ENCODE data around the gene TAOK1. TPM values are rescaled to one million over a fixed set of nuclear protein-coding genes. Genes with fewer than 3 reads are reported as not detected.
"Not testable (repeated sequence)": the region's sequence is repeated elsewhere in the genome, so short reads cannot be mapped to it uniquely, and the experiment has no call there.

TAOK1 gene
- 45.5 and 45.8 TPM in 2 replicates for total RNA-seq
- 12.4 TPM for polyA plus RNA-seq (2012)

DNA sequence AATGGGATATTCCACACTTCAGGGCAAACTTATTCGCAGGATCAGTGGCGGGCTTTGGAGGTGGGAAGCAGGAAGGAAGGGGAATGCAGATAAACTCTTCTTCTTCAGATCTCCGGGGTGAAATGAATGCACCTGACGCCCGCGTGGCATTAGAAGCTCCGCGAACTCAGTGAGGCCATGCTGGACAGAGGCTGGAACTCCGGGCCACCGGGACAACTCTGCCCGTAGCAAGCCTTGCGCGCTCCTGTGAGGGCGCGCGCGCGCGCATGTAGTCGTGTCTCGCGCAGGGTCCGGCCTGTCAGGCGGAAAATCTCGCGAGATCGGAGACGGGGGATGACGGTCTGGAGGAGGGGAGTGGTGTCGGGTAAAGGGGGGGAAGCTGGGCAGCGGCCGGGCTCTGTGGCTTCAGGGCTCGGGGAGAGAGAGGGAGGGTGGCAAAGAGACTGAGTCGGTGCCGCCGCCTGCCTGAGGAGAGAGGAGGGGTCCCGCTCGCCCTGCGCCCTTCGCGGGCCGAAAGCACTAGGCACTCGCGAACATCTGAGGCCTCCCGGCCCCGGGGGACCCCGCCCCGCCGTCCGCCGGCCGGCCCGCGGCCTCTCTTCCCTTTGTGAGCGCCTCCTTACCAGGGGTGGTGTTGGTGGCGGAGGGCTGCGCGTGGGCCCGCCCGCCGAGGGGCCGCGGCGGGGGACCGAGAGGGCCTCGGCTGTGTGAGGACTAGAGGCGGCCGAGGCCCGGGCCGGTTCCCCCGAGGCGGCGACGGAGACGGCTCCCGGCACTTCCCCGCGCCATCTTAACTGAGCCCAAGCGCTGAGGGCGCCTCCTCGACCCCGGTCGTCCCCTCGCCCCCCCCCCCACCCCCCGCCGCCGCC is at the start of gene TAOK1:
TAOK1 (plus strand) TSS at position 382 of the 869 bp plus-strand sequence. CDS start 61,186 bp downstream, outside the sequence.
- peak; percentile 99 for DNase-seq (ENCODE audit: low read depth)

DNA sequence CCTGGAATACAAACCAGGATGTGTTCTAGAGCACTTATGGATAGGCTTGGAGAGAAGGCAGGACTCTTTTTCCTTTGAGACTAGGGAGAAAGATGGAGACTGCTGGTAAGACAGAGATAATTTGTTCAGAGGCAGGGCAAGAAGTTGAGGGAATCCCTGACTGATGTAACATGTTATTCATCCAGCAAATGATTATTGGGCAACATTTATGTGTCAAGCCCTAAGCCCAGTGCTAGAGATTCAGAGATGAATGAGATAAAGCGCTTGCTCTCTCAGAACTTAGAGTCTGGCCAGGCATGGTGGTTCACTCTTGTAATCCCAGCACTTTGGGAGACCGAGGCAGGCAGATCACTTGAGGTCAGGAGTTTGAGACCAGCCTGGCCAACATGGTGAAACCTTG is 48.4 kb upstream of the TAOK1 start:
- DNase-seq (ENCODE audit: low read depth): no peak

DNA sequence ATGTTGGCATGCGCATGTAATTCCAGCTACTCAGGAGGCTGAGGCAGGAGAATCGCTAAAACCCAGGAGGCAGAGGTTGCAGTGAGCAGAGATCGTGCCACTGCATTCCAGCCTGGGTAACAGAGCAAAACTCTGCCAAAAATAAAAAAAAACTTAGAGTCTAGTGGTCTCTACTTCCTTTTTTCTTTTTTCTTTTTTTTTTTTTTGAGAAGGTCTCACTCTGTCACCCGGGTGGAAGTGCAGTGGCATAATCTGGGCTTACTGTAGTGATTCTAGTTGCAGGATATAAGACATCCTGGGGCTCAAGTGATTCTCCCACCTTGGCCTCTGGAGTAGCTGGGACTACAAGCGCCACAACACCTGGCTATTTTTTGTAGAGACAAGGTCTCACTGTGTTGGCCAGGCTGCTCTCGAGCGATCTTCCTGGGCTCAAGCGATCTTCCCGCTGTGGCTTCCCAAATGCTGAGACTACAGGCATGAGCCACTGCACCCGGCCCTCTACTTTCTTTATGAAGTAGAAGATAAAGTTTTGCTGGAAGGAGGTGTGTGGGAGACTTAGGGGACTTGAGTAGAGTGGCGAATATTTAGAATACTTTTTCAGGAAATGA is 47.9 kb upstream of the TAOK1 start:
- DNase-seq (ENCODE audit: low read depth): no peak

DNA sequence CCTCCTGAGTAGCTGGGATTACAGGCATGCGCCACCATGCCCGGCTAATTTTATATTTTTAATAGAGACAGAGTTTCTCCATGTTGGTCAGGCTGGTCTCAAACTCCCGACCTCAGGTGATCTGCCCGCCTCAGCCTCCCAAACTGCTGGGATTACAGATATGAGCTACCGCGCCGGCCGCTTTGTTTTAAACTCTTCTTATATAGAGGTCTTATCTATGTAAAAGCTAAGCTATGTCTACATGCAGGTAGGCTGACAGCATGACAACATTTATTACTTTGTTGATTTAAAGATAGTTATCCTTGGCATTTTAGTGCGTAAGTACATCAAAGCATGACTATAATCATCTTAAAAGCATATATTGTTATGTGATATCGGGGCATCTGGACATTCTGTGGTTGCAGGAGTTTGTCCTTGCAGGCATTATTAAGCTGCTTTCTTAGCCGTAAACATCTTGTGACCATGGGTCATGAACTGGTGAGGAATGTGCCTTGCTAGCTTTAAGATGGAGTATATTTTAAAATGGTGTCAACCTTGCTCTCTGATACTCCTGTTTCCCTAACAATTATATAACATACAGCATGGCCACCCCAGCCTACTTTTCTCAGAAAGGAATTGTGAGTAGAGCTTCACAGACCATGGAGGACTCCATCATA is 45.8 kb upstream of the TAOK1 start:
- DNase-seq (ENCODE audit: low read depth): no peak

DNA sequence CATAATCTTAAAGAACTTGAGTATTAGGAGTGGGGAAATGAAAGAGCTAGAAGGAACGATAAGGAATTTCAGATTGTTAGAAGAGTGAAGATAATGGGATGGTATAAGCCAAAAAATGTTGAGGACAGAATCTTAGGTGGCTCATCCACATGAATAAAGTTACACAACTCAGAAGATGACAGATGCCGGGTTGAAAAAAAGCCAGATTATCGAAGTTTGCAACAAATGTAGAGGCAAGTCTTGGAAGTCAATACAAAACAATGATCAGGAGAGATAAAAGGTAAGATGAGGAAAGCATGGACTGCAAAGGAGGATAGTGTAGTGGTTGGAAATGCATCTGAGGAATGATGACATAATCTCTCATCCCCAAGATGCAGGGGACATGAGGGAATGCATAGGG is 45.1 kb upstream of the TAOK1 start:
- DNase-seq (ENCODE audit: low read depth): no peak

DNA sequence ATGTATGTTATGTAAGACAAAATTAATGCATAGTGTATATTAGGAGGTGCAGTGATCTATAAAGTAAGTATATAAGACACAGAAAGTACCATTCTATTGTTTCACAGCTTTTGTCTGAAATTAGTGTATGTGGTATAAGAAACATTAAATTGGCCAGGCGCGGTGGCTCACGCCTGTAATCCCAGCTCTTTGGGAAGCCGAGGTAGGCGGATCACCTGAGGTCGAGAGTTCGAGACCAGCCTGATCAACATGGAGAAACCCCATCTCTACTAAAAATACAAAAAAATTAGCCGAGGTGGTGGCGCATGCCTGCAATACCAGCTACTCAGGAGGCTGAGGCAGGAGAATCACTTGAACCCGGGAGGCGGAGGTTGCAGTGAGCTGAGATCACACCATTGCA is 44.7 kb upstream of the TAOK1 start:
- DNase-seq (ENCODE audit: low read depth): not testable (repeated sequence)

DNA sequence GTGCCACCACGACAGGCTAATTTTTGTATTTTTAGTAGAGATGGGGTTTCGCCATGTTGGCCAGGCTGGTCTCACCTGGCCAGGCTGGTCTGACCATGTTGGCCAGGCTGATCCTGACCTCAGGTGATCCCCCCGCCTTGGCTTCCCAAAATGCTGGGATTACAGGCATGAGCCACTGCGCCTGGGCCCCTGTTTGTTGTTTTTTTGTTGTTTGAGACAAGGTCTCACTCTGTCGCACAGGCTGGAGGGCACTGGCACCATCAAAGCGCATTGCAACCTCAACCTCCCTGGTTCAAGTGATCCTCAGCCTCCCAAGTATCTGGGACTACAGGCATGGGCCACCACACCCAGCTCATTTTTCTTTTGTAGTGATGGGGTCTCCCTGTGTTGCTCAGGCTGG is 43.7 kb upstream of the TAOK1 start:
- no peak for DNase-seq (ENCODE audit: low read depth)

DNA sequence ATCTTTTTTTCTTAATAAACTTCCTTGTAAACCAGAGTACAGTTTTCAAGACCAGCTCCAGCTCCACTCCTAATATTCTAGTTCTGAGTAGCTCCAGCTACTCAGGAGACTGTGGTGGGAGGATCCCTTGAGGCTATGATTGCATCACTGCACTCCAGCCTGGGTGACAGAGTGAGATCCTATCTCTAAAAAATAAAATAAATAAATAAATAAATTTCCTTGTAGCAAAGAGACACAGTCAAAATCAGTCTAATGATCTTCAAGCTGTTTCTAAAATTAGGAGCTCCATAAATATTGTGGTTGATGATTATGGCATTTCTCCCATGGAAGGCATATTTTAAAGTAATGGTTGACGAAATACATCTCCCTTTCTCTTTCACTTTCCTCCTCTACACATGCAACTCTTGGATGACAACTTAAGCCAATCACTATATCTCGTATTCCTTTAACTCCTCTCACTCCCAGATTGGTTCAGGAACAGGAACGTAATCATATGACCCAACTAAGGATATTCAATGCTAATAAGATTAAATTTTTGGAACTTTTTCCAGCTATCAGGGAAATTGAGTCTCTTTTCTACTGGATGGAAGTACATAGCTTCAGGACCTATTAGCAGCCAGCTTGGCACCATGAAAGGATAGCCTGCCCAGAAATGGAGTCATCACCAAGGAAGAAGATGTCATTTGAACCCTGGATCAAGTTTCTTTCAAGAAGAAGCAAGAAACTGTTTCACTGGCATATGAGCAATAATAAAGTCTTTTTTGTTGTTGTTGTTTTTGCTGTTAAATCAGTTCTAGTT is 42.1 kb upstream of the TAOK1 start:
- DNase-seq (ENCODE audit: low read depth): no peak

DNA sequence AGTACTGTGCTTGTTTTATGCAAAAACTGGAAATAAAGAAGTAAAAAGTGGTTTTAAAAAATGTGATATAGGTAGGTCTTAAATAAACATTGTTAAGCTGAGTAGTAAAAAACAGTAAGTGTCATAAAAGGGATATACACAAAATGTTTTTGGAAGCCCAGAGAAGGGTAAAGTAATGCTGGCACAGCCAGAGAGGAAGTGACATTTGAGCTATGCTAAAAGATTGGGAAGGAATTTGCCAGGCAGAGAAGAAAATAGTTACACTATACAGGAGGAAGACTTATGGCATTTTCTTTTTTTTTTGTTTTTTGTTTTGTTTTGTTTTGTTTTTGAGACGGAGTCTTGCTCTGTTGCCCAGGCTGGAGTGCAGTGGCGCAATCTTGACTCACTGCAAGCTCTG is 40.8 kb upstream of the TAOK1 start:
- DNase-seq (ENCODE audit: low read depth): no peak

DNA sequence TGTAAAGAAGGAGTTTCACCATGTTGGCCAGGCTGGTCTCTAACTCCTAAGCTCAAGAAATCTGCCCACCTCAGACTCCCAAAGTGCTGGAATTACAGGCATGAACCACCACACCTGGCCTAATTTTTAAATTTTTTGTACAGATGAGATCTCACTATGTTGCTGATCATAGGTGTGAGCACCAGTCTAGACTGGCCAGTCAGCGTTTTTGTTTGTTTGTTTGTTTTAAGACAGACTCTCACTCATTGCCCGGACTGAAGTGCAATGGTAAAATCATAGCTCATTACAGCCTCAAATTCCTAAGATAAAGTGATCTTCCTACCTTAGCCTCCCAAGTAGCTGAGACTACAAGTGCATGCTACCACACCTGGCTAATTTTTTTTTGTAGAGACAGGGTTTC is 38.0 kb upstream of the TAOK1 start:
- DNase-seq (ENCODE audit: low read depth): no peak

DNA sequence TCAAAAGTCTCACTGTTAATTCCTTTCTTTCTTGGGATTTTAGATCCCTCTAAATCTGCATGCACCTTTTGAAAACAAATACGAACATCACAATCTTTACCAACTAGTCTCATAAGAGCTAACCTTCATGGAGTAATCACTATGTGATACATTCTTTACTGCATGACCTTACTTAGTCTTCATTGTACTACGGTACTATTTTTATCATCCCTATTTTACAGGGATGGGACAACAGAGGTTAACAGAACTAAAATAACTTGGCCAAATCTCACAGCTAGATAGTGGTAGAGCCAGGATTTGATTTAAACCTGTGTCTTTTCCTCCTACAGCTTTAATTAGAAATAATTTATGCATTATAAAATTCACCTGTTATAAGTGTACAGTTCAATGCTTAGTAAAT is 32.9 kb upstream of the TAOK1 start:
- DNase-seq (ENCODE audit: low read depth): no peak

DNA sequence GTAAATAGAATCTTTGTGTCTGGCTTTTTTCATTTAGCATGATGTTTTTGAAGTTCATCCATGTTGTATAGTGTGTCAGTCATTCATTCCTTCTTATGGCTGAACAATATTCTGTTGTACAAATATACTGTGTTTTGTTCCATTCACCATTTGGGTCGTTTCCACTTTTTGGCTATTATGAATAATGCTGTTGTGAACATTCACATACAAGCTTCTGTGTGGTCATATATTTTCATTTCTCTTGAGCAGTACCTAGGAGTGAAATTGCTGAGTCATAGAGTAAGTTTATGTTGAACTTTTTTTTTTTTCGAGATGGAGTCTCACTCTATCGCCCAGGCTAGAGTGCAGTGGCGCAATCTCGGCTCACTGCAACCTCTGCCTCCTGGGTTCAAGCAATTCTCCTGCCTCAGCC is 32.3 kb upstream of the TAOK1 start:
- no peak for DNase-seq (ENCODE audit: low read depth)

DNA sequence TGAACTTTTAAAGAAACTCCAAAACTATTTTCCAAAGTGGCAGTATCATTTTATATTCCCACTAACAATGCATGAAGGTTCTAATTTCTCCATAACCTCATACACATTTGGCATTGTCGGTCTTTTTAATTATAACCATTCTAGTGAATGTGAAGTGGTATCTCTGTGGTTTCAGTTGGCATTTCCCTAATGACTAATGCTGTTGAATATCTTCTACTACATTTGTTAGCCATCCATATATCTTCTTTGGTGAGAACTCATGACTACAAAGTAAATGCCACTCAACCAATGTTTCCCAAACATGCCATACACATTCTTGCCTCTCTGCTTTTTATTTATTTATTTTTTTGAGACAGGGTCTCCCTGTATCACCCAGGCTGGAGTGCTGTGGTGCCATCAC is 31.7 kb upstream of the TAOK1 start:
- peak; percentile 56 for DNase-seq (ENCODE audit: low read depth)

DNA sequence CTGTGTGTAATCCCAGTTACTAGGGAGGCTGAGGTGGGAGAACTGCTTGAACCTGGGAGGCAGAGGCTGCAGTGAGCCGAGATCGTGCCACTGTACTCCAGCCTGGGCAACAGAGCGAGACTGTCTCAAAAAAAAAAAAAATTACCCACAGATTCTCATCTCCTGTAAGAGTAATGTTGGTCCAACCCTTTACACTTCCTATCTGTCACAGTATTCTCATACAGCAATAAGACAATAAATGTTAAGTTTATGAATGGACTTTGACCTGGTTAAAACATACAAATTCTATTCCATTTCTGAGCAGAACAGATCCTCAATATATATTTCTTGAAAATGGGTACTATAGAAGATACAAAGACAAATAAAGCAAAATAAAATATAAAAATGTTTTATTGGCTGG is 30.4 kb upstream of the TAOK1 start:
- DNase-seq (ENCODE audit: low read depth): no peak

DNA sequence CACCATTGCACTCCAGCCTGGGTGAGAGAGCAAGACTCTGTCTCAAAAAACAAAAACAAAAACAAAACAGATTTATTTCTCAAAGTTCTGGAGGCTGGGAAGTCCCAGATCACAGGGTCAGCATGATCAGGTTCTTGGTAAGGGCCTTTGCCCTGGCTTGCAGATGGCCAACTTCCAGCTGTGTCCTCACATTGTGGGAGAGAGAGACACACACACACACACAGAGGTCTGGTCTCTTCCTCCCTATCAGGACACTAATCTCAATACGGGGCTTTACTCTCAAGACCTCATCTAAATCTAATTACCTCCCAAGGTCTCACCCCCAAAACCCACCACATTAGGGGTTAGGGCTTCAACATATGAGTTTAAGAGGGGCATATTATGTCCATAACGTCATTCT is 26.4 kb upstream of the TAOK1 start:
- DNase-seq (ENCODE audit: low read depth): no peak

DNA sequence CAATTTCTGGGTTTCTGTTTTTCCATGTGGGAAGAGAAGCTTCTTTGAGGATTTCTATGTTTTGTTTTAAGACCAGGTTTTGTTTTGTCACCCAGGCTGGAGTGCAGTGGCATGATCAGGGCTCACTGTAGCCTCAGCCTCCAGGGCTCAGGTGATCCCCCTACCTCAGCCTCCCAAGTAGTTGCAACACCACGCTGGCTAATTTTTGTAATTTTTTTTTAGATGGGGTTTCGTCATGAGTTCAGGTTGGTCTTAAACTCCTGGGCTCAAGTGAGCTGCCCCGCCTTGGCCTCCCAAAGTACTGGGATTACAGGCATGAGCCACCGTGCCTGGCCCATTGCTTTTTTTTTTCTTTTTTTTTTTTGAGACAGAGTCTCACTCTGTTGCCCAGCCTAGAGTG is 25.5 kb upstream of the TAOK1 start:
- DNase-seq (ENCODE audit: low read depth): no peak

DNA sequence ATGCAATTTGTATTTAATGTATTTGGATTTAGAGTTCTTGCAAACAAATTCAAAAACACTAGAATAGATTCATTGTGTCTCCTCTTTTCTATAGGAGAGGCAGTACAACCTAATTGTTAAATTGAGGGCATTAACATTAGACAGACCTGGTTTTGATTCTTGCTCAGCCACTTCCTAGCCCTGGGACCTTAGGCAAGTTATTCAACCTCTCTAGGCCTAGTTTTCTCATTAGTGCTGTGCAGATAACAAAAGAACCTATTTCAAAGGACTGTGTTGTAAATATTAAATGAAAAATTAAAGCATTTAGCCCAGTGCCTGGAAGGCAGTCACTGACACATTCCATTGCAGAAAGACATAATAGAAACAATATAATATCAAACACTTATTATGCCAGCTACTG is 22.0 kb upstream of the TAOK1 start:
- DNase-seq (ENCODE audit: low read depth): no peak

DNA sequence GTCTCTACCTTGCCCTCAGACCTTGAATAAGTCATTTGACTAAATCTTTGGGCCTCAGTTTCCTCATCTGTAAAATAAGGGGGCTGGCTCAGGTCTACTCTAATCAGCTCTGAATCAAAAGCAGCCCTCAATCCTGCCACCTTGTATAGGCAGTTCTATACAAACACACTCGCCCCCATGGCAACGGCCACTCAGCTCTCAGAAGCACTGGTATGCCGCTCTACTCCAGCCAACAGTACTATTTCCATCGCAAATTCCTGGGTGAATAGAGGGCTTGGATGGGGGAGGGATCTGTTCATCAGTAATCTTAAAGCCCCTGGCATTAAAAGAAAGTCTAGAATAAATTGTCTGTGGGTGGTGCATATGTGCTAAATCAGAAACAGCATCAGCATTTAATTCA is 21.2 kb upstream of the TAOK1 start:
- no peak for DNase-seq (ENCODE audit: low read depth)

DNA sequence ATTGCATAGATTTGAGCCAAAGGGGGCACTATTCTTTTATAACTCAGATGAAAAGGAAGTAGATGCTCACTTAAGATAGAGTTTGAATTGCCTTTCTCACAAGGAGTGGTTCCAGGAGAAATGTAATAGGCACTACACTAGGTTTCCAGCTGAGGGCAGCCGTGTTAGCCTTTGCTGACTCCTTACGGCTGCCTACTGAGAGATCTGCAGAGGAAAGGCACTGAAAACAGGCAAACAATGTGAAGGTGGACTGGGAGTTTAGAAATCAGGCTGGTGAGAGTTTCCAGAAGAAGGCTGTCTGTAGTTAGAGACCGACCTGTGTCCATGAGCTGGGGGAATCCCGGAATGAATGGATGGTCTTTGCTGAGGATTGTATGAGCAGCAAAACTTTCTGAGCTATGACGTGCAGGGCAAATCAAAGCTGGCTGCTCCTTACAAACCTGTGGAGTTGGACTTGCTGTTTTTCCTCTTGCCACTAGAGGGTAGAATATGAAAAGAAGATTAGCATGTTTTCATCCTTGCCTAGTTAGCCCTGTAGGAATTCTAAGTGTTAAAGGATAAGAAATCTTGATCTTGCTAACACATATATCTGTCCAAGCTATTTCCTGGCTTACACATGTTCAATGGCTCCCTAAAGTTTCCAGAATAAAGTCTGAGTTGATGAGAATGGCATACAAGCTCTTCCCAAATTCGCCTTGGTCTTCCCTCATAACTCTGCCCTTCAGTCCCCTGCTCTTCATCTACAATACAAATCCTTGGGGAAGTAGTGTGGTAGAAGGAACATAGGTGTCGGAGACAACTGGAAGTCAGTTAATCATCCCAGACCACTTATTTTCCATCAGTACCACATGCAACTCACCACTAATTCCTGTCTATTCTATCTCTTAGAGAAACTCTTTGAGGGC is 20.1 kb upstream of the TAOK1 start:
- DNase-seq (ENCODE audit: low read depth): peak; percentile 86

DNA sequence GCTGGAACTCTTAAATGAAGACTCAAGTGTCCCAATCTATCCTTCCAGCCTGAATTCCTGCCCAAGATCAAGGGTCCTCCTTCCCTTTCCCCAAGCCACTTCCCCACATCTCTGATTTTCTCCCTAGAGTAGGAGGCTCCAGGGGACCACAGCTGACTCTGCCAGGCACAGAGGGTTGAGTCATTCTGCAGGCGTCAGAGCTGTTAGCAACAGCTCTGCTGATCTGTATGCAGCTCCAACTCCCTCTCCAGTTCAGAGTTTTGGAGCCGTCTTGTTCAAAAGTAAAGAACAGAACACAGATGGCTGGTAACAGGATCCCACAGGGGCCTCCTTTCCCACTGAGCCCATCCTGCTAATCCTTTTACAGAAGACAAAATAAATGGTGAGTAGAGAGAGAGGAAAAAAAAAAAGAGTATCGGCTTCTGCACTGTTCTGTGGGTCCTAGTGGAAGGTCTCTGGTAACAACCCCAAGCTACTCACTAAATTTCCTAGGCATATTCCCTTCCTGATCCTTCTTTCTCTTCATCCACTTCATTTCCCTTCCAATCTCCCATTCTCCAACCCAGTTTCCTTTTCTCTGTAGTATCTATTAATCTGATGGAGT is 13.4 kb upstream of the TAOK1 start:
- peak; percentile 80 for DNase-seq (ENCODE audit: low read depth)
